DMS 273 treated with DMSO at 0.1 percent for 48 hours (cell line): ENCODE data around the gene DBR1.
A peak's percentile ranks its signal among the peaks of the same experiment; 100 is the strongest.

ENCODE experiments used
- DNase-seq: peaks from one replicate; lab custom pipeline; 2025; lab: John Stamatoyannopoulos, UW

DBR1 gene

GRCh38 chr3:138174421-138175131 is at the start of gene DBR1:
Gene DBR1 (minus strand): TSS chr3:138174921. CDS start chr3:138174795, 126 bp downstream.
- DNase-seq = peak; percentile 82

- DNase-seq = no peak
Measured at GRCh38 chr3:138222942-138223287, 48.2 kb upstream of the DBR1 start.

- no peak for DNase-seq
Measured at GRCh38 chr3:138222131-138222941, 47.6 kb upstream of the DBR1 start.

- DNase-seq = no peak
Measured at GRCh38 chr3:138220788-138221187, 46.1 kb upstream of the DBR1 start.

- no peak for DNase-seq
Measured at GRCh38 chr3:138220242-138220641, 45.5 kb upstream of the DBR1 start.

- no peak for DNase-seq
Measured at GRCh38 chr3:138219255-138219654, 44.5 kb upstream of the DBR1 start.

GRCh38 chr3:138213398-138214085 is 38.8 kb upstream of the DBR1 start:
- no peak for DNase-seq

GRCh38 chr3:138210528-138210927 is 35.8 kb upstream of the DBR1 start:
- DNase-seq = no peak

GRCh38 chr3:138206196-138206595 is 31.5 kb upstream of the DBR1 start:
- peak; percentile 60 for DNase-seq

- DNase-seq = no peak
Measured at GRCh38 chr3:138205527-138205926, 30.8 kb upstream of the DBR1 start.

- DNase-seq = no peak
Measured at GRCh38 chr3:138203938-138204337, 29.2 kb upstream of the DBR1 start.

GRCh38 chr3:138202945-138203701 is 28.4 kb upstream of the DBR1 start:
- no peak for DNase-seq

- no peak for DNase-seq
Measured at GRCh38 chr3:138200424-138200823, 25.7 kb upstream of the DBR1 start.

- no peak for DNase-seq
Measured at GRCh38 chr3:138199851-138200250, 25.1 kb upstream of the DBR1 start.

GRCh38 chr3:138197524-138197923 is 22.8 kb upstream of the DBR1 start:
- no peak for DNase-seq

GRCh38 chr3:138197058-138197457 is 22.3 kb upstream of the DBR1 start:
- DNase-seq = peak; percentile 8

GRCh38 chr3:138196023-138196422 is 21.3 kb upstream of the DBR1 start:
- DNase-seq = no peak

- peak; percentile 53 for DNase-seq
Measured at GRCh38 chr3:138195481-138195880, 20.8 kb upstream of the DBR1 start.

- DNase-seq = no peak
Measured at GRCh38 chr3:138188013-138188730, 13.5 kb upstream of the DBR1 start.

GRCh38 chr3:138187296-138188012 is 12.7 kb upstream of the DBR1 start, which contains the start of gene ARMC8:
Gene ARMC8 (plus strand): TSS chr3:138187301. CDS start chr3:138187555, 254 bp downstream.
- peak; percentile 81 for DNase-seq
